Neural cell (in vitro differentiated cells): Measurements from ENCODE around the gene SVBP. TPM values are rescaled to one million over a fixed set of nuclear protein-coding genes. Genes with fewer than 3 reads are reported as not detected.

Experiments
- H2AFZ ChIP-seq: fragments of 200-600, 300-800 bp; sonication (generic), shearing (Covaris generic); 2 replicates; pipeline ENCODE4 v1.6.0; 2014; ENCODE audit warnings: low read depth, mild to moderate bottlenecking, antibody characterized with exemption, low read length, moderate library complexity
- H3F3A ChIP-seq: fragments of 200-600 bp; shearing (Covaris generic); 2 replicates; pipeline ENCODE4 v1.6.1; 2016; ENCODE audit warnings: mild to moderate bottlenecking, moderate library complexity, mixed read lengths, antibody characterized with exemption, low read length; ENCODE audit not compliant: insufficient read depth, poor library complexity, severe bottlenecking
- H3K27ac ChIP-seq: fragments of 200-600, 300-800 bp; sonication (generic), shearing (Covaris generic); 2 replicates; pipeline ENCODE4 v1.5.1; 2014; ENCODE audit warnings: mild to moderate bottlenecking, low read length, moderate library complexity
- H3K27me3 ChIP-seq: fragments of 300-800, 200-600 bp; sonication (generic), shearing (Covaris generic); 2 replicates; pipeline ENCODE4 v1.6.0; 2014; ENCODE audit warnings: mild to moderate bottlenecking, low read depth, low read length, moderate library complexity; ENCODE audit not compliant: insufficient read depth
- H3K36me3 ChIP-seq: fragments of 300-800, 200-600 bp; sonication (generic), shearing (Covaris generic); 2 replicates; pipeline ENCODE4 v1.5.1; 2014; ENCODE audit warnings: mild to moderate bottlenecking, antibody characterized with exemption, low read length, moderate library complexity; ENCODE audit not compliant: insufficient read depth
- H3K4me2 ChIP-seq: fragments of 300-800, 200-600 bp; sonication (generic), shearing (Covaris generic); 2 replicates; pipeline ENCODE4 v1.6.0; 2014; ENCODE audit warnings: mild to moderate bottlenecking, low read length
- H3K4me3 ChIP-seq: fragments of 300-800, 200-600 bp; sonication (generic), shearing (Covaris generic); 2 replicates; pipeline ENCODE4 v1.5.1; 2014; ENCODE audit warnings: mild to moderate bottlenecking, low read length, moderate library complexity
- H3K79me2 ChIP-seq: fragments of 200-600 bp; shearing (Covaris generic); replicated peaks from 2 replicates; pipeline ENCODE4 v1.6.0; 2014; ENCODE audit warnings: mild to moderate bottlenecking, low read length, moderate library complexity; ENCODE audit not compliant: insufficient read depth
- H3K9ac ChIP-seq: fragments of 300-800, 200-600 bp; sonication (generic), shearing (Covaris generic); 2 replicates; pipeline ENCODE4 v1.6.1; 2016; ENCODE audit warnings: mild to moderate bottlenecking, low read length, mixed read lengths
- H3K9me2 ChIP-seq: fragments of 200-600 bp; shearing (Covaris generic); 2 replicates; pipeline ENCODE4 v1.6.1; 2016; ENCODE audit warnings: mild to moderate bottlenecking, low read length, mixed read lengths; ENCODE audit not compliant: insufficient read depth
- H3K9me3 ChIP-seq: fragments of 200-600, 300-800 bp; sonication (generic), shearing (Covaris generic); 2 replicates; pipeline ENCODE4 v1.6.1; 2016; ENCODE audit warnings: mild to moderate bottlenecking, mixed run types, low read length, moderate library complexity, mixed read lengths
- H4K20me1 ChIP-seq: fragments of 200-600 bp; shearing (Covaris generic); 2 replicates; pipeline ENCODE4 v1.6.1; 2016; ENCODE audit warnings: mild to moderate bottlenecking, mixed run types; ENCODE audit not compliant: insufficient read depth
- CTCF ChIP-seq: fragments of 450-650 bp; IDR thresholded peaks from 2 replicates; pipeline ENCODE4 v1.5.1; 2014; ENCODE audit warnings: antibody characterized with exemption, mild to moderate bottlenecking, moderate library complexity; ENCODE audit not compliant: poor library complexity, severe bottlenecking
- EP300 ChIP-seq: fragments of 450-650 bp; conservative IDR thresholded peaks from 2 replicates; pipeline ENCODE4 v1.6.1; 2014; ENCODE audit warnings: antibody characterized with exemption, mild to moderate bottlenecking, moderate library complexity; ENCODE audit not compliant: poor library complexity, severe bottlenecking
- EZH2 ChIP-seq: fragments of 200-600, 300-800 bp; shearing (Covaris generic), sonication (generic); IDR thresholded peaks from 2 replicates; pipeline ENCODE4 v1.6.1; 2014; ENCODE audit warnings: antibody characterized with exemption, low read length, borderline replicate concordance, mild to moderate bottlenecking; ENCODE audit not compliant: insufficient read depth, poor library complexity, severe bottlenecking
- MXI1 ChIP-seq: fragments of 450-650 bp; conservative IDR thresholded peaks from 2 replicates; pipeline ENCODE4 v1.6.1; 2014; ENCODE audit warnings: antibody characterized with exemption, mild to moderate bottlenecking; ENCODE audit not compliant: poor library complexity, severe bottlenecking
- POLR2AphosphoS5 ChIP-seq: IDR thresholded peaks from 2 replicates; pipeline ENCODE4 v1.6.1; 2012
- RAD21 ChIP-seq: fragments of 450-650 bp; conservative IDR thresholded peaks from 2 replicates; pipeline ENCODE4 v1.6.1; 2014; ENCODE audit warnings: antibody characterized with exemption, mild to moderate bottlenecking, moderate library complexity
- REST ChIP-seq: IDR thresholded peaks from 2 replicates; pipeline ENCODE4 v1.6.1; 2012; ENCODE audit warnings: borderline replicate concordance
- SMC3 ChIP-seq: fragments of 450-650 bp; conservative IDR thresholded peaks from 2 replicates; pipeline ENCODE4 v1.6.1; 2014; ENCODE audit warnings: antibody characterized with exemption, mild to moderate bottlenecking, moderate library complexity; ENCODE audit not compliant: poor library complexity
- TAF1 ChIP-seq: IDR thresholded peaks from 2 replicates; pipeline ENCODE4 v1.6.1; 2012; ENCODE audit warnings: low read depth
- polyA plus RNA-seq: library from polyadenylated mRNA; depleted of rRNA; stranded (reverse); fragments of >200 nt; gene quantifications from 2 replicates; pipeline ENCODE4 v1.2.3, GENCODE V29; 2014

The SVBP gene
- polyA plus RNA-seq, 1 donor from 2014 or later = 231 TPM

- Histone ChIP-seq H3K9me2 (no peaks in the 10 kb centered on the region), H2AFZ (no peak overlapping the region), H3K4me3 (no peak overlapping the region), H4K20me1 (no peaks in the 10 kb centered on the region), H3K9me3 (no peaks in the 10 kb centered on the region), H3K79me2 (peaks cover under 1% of the 10 kb centered on the region), H3F3A (no peaks in the 10 kb centered on the region), H3K36me3 (no peaks in the 10 kb centered on the region), H3K27me3 (no peaks in the 10 kb centered on the region), H3K9ac (no peak overlapping the region), H3K27ac (no peak overlapping the region), H3K4me2 (no peak overlapping the region)
- TF ChIP-seq EZH2 (no peak), MXI1 (no peak), CTCF (no peak), TAF1 (no peak), POLR2AphosphoS5 (no peak), REST (no peak), SMC3 (no peak), EP300 (no peak), RAD21 (no peak)
Measured at GRCh38 chr1:42806171-42806570, 11.0 kb downstream of the SVBP start.

- Histone ChIP-seq H3K9me2 (no peaks in the 10 kb centered on the region), H3K79me2 (no peaks in the 10 kb centered on the region), H3K27ac (no peak overlapping the region)
Measured at GRCh38 chr1:42801832-42802473, 15.2 kb downstream of the SVBP start.

More at GRCh38 chr1:42801832-42802473, 15.2 kb downstream of the SVBP start:
- H3K9me3 ChIP-seq = no peaks in the 10 kb centered on the region
- H3K4me3 ChIP-seq = no peak overlapping the region
- no peaks in the 10 kb centered on the region for H3K36me3 ChIP-seq
- H3K27me3 ChIP-seq = no peaks in the 10 kb centered on the region
- H4K20me1 ChIP-seq = no peaks in the 10 kb centered on the region
- no peak overlapping the region for H2AFZ ChIP-seq
- TF ChIP-seq EZH2 (no peak), REST (no peak), CTCF (no peak), TAF1 (no peak), RAD21 (no peak), EP300 (no peak), MXI1 (no peak), SMC3 (no peak), POLR2AphosphoS5 (no peak)
- no peaks in the 10 kb centered on the region for H3F3A ChIP-seq
- H3K9ac ChIP-seq = no peak overlapping the region
- no peak overlapping the region for H3K4me2 ChIP-seq
